Measurements from ENCODE around the gene LRP1B. TPM values are rescaled to one million over a fixed set of nuclear protein-coding genes. Genes with fewer than 3 reads are reported as not detected.
A peak's percentile ranks its signal among the peaks of the same experiment; 100 is the strongest.

Gene LRP1B
- total RNA-seq, 1 experiment from 2014 or later, result 0.52 TPM

- TF ChIP-seq E2F4 (CRISPR knock-in tag; IDR thresholded peaks at IDR 0.05; ENCODE audit: borderline replicate concordance, low read depth) (no peak), SMAD4 (CRISPR knock-in tag; IDR thresholded peaks at IDR 0.05) (no peak), KAT7 (CRISPR knock-in tag; IDR thresholded peaks at IDR 0.05; ENCODE audit: borderline replicate concordance) (no peak)
These were observed 393.1 kb downstream of the LRP1B start (continued) for GRCh38 chr2:141737492-141738255.

GRCh38 chr2:141736466-141736865, 394.4 kb downstream of the LRP1B start:
- Mint-ChIP-seq H3K9me3 (0 out of 2 replicates have a peak, but pooled peaks cover 5% of the 10 kb centered on the region), H3K4me3 (no peak overlapping the region), H3K36me3 (no peaks in the 10 kb centered on the region), H3K27me3 (ENCODE audit: low read depth) (no peaks in the 10 kb centered on the region), H3K4me1 (peaks cover 41% of the 10 kb centered on the region), H3K27ac (no peak overlapping the region)
- ChIA-PET POLR2A (no interaction called here), CTCF (no interaction called here)
- DNase-seq (ENCODE audit: low spot score) (no peak), ATAC-seq (no peak)
- TF ChIP-seq GABPB1 (CRISPR knock-in tag; IDR thresholded peaks at IDR 0.05), result no peak
- no peak for TF ChIP-seq ZNF423 (CRISPR knock-in tag; IDR thresholded peaks at IDR 0.05)
- TF ChIP-seq ZBTB21 (CRISPR knock-in tag; IDR thresholded peaks at IDR 0.05; ENCODE audit: borderline replicate concordance), result no peak
- no peak for TF ChIP-seq TP53 (CRISPR knock-in tag; IDR thresholded peaks at IDR 0.05)
- no peak for TF ChIP-seq JUN (CRISPR knock-in tag; IDR thresholded peaks at IDR 0.05)
- TF ChIP-seq CTCF (IDR thresholded peaks at IDR 0.05), result no peak
- no peak for TF ChIP-seq ZNF138 (CRISPR knock-in tag; conservative IDR thresholded peaks at IDR 0.05)
- TF ChIP-seq GTF2I (CRISPR knock-in tag; conservative IDR thresholded peaks at IDR 0.05), result no peak
- no peak for TF ChIP-seq E2F4 (CRISPR knock-in tag; IDR thresholded peaks at IDR 0.05; ENCODE audit: borderline replicate concordance, low read depth)
- TF ChIP-seq STAT6 (CRISPR knock-in tag; conservative IDR thresholded peaks at IDR 0.05; ENCODE audit: low read depth), result no peak
- no peak for TF ChIP-seq JAZF1 (CRISPR knock-in tag; IDR thresholded peaks at IDR 0.05)
- TF ChIP-seq SP1 (CRISPR knock-in tag; conservative IDR thresholded peaks at IDR 0.05), result no peak

GRCh38 chr2:141728886-141729285, 401.9 kb downstream of the LRP1B start:
- H3K27ac Mint-ChIP-seq, result no peak overlapping the region
- no peak overlapping the region for H3K4me3 Mint-ChIP-seq
- DNase-seq (ENCODE audit: low spot score), result no peak
- H3K36me3 Mint-ChIP-seq, result no peaks in the 10 kb centered on the region
- H3K27me3 Mint-ChIP-seq (ENCODE audit: low read depth), result no peaks in the 10 kb centered on the region
- TF ChIP-seq FOXK1 (CRISPR knock-in tag; IDR thresholded peaks at IDR 0.05) (no peak), RELA (CRISPR knock-in tag; IDR thresholded peaks at IDR 0.05; ENCODE audit: borderline replicate concordance) (no peak), E2F5 (CRISPR knock-in tag; IDR thresholded peaks at IDR 0.05) (no peak)
- ChIA-PET POLR2A (no interaction called here), CTCF (no interaction called here)
- peak; percentile 62 for ATAC-seq
- peaks cover 26% of the 10 kb centered on the region for H3K4me1 Mint-ChIP-seq
- 0 out of 2 replicates have a peak, but pooled peaks cover 5% of the 10 kb centered on the region for H3K9me3 Mint-ChIP-seq

All from WTC11 (cell line).